ENCODE data around the gene C19orf38.

GRCh38 chr19:10800488-10800887 lies 47.7 kb upstream of the C19orf38 start:
- no peak for TF ChIP-seq EZH2 (IDR thresholded peaks at IDR 0.05; ENCODE audit: insufficient read depth, poor library complexity, severe bottlenecking)
- no peak for TF ChIP-seq EZH2phosphoT487 (IDR thresholded peaks at IDR 0.05; ENCODE audit: insufficient read depth, low read depth)
